Activated CD4-positive, alpha-beta T cell treated with anti-CD3 and anti-CD28 coated beads, Interleukin-2, amount 50 U/mL, for 1 hour (primary cell): ENCODE data around the gene CH25H.
"Not testable (repeated sequence)": the region's sequence is repeated elsewhere in the genome, so short reads cannot be mapped to it uniquely, and the experiment has no call there.

Experiments used
- DNase-seq: peaks from one replicate; pipeline ENCODE4 v3.0.0-alpha.2; 2020

Gene CH25H, protein sequence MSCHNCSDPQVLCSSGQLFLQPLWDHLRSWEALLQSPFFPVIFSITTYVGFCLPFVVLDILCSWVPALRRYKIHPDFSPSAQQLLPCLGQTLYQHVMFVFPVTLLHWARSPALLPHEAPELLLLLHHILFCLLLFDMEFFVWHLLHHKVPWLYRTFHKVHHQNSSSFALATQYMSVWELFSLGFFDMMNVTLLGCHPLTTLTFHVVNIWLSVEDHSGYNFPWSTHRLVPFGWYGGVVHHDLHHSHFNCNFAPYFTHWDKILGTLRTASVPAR

DNA sequence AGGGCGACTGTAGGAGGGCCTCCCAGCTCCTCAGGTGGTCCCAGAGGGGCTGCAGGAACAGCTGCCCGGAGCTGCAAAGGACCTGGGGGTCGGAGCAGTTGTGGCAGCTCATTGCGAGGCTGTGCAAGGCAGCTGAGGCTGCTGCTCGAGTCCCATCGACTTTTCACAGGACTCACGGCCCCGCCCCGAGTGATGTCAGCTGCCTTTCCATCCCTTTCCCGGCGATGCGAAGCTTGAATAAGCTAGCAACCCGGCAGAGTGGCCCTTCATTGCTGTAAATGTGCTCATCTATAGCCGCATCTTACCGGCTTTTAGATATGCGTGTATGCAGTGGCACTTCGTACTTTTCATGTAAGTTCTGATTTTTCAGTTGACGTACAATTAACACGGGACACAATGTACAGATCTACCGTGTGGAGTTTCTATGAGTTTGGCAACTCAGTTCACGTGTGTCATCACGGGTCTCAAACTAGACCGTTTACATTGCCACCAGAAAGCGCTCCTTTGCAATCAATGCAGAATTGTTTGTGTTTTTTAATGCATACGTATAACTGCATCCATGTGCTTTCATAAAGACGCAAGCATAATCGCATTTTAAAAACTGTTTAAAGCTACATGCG, at the start of gene CH25H:
CH25H (minus strand) TSS at position 137 of the 620 bp plus-strand sequence; CDS start at position 112, 25 bp downstream.
- peak; percentile 38 for DNase-seq

DNA sequence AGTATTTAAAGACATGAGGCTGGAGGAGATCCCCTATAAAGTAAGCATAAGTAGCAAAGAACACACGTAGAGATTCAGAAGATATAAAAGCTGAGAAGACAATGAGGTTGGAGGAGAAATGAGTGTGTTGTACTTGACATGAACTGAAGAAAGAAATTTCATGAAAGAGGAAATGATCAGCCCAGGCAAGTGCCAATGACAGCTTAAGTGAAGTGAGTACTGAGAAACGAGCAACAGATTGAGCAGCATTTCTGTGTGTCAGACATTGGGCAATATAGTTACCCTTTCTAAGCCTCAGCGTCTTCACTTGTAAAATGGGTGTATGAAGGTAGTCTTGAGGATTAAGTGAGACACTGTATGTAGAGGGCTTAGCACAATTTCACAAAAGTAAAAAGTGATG, 49.2 kb upstream of the CH25H start:
- DNase-seq, result no peak

DNA sequence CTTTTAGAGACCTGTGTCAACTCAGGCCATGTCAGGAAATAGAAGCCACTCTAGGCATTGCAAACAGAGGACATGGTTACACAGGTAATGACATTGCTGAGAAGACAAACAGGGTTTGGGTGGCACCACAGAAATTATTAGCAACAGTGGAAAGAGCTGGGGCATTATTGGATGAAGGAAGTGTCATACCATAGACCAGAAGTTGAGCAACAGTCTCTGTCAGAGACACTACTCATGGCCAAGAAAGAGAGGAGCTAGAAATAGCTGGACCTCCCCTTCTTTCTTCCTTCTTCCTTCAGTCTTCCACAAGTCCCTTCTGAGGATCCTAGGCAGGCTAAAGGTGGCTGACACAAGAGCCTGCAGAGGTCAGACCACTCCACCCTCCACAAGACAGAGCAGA, 48.7 kb upstream of the CH25H start:
- no peak for DNase-seq

DNA sequence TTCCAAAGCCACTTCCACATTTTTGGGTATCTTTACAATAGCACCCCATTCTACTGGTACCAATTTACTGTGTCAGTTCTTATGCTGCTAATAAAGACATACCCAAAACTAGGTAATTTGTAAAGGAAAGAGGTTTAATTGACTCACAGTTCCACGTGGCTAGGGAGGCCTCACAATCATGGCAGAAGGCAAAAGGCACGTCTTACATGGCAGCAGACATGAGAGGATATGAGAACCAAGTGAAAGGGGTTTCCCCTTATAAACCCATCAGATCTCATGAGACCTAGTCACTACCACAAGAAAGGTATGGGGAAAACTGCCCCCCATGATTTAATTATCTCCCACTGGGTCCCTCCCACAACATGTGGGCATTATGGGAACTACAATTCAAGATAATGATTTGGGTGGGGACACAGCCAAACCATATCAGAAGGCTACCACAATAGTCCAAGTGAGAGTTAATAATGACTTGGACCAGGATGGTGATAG, 48.0 kb upstream of the CH25H start:
- DNase-seq, result not testable (repeated sequence)

GRCh38 chr10:89252225-89252585, 45.1 kb upstream of the CH25H start:
- no peak for DNase-seq

- DNase-seq, result peak; percentile 93
Observed at GRCh38 chr10:89251409-89252224, 44.5 kb upstream of the CH25H start, which contains the start of gene LIPA. LIPA (minus strand) TSS chr10:89251775; CDS start chr10:89247648, 4,127 bp downstream.

- DNase-seq, result no peak
Observed at GRCh38 chr10:89250865-89251408, 43.8 kb upstream of the CH25H start.

- DNase-seq, result no peak
Observed at GRCh38 chr10:89248990-89249389, 41.9 kb upstream of the CH25H start.

DNA sequence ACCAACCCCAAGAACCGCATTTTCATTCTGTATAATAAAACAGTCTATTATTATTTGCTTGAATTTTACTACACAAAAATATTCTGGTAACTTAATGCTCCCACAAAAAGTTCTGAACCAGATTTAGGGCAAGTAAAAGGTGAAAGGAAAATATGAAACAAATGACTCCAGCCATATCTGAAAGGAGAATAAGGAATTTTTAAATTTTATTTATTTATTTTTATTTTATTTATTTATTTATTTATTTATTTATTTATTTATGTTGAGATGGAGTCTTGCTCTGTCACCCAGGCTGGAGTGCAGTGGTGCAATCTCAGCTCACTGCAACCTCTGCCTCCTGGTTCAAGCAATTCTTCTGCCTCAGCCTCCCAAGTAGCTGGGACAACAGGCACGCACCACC, 40.5 kb upstream of the CH25H start:
- not testable (repeated sequence) for DNase-seq

- DNase-seq, result no peak
Observed at GRCh38 chr10:89245802-89246201, 38.7 kb upstream of the CH25H start.

- no peak for DNase-seq
Observed at GRCh38 chr10:89242840-89243568, 35.9 kb upstream of the CH25H start.

- no peak for DNase-seq
Observed at GRCh38 chr10:89242345-89242684, 35.2 kb upstream of the CH25H start.

DNA sequence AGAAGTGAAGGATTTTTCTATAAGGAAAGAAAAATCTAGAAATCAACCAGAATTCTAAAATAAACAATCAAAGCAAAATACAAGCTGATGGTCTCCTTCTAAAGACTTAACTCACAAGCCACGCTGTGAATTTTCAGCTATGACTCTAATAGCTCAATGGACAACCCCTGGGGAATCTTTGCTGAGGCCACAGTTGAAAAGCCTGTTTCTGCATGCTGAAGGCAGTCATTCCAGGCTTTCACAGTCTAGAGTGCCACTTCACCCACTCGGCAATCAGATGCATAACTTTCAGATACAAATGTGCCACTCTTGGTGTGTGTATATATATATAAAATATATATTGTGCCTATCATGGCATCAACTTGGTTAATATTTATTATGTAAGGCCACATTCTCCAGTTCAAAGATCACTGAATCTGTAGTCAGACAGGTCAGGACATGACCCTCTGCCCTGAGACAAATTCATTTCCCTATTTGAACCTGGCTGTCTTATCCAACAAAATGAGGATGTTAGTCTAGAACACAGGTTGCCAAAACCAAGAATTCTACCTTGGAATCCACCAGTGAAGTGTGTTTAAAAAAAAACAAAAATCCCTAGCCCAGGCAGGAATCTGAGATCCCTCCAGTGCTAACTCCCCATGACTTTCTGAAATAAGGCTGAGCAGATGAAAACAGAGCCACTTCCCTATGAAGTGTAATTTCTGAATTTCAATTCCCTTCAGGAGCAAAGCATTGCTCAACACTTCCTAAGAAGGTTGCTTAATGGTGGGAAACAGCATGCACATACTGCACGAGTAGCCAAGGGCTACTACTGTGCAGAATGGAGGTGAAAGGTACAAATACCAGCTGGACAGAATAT, 34.6 kb upstream of the CH25H start:
- DNase-seq, result no peak

- no peak for DNase-seq
Observed at GRCh38 chr10:89241026-89241425, 33.9 kb upstream of the CH25H start.

GRCh38 chr10:89240519-89240918, 33.4 kb upstream of the CH25H start:
- no peak for DNase-seq

GRCh38 chr10:89238956-89239644, 32.0 kb upstream of the CH25H start:
- no peak for DNase-seq

- DNase-seq, result no peak
Observed at GRCh38 chr10:89237849-89238248, 30.7 kb upstream of the CH25H start.

DNA sequence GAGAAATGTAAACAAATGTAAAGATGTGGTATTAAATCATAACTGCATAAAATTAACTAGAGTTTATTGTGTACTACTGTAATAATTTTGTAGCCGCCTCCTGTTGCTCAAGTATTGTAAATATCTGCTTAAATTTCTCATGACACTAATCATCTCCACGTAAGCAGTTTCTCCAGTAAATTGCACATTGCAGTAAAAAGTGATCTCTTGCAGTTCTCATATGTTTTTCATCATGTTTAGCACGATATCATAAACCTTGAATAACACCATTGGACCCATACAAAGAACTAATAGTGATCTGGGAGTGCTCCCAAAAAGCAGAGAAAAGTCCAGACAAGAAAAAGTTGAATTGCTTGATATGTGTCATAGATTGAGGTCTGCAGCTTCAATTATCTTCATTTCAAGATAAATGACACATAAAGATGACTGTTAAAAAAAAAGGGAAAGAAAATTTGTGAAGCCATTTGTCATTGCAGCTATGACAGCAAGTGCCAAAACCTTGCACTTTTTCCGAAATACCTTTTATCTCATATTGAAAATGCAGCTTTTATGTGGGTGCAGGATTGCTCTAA, 29.2 kb upstream of the CH25H start:
- DNase-seq, result no peak

DNA sequence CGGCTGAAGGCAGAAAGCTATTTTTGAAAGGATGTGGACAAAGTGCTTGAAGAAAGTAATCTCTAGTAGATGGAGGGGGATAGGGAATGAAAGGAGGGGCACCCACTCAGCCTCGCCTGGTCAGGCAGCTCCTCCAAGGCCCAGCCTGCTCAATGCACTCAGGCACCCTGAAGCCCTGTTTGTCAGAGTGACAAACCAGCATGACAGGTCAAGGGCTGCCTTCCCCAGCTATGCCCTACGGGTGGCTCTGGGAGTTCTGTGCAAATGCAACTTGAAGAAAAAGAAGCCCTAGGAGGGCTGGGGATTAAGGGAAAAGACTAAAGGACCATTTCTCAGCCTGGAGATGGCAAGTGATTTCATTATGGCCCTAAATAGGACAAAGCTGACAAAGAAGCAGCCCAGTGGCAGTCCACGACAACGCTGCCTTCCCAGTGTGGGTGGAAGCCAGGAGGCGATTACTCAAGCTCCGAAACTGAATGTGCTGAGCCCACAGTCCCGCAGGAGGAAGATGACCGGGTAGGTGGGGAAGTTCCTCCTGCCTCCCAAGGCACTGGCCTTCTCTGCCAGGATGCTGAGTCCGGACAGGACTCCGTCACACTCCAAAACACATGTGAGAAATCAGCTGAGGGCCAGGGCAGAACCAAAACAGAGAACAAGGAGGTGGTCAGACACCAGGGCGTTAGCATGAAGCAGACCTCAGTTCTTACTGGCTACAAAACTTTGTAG, 28.1 kb upstream of the CH25H start:
- no peak for DNase-seq

DNA sequence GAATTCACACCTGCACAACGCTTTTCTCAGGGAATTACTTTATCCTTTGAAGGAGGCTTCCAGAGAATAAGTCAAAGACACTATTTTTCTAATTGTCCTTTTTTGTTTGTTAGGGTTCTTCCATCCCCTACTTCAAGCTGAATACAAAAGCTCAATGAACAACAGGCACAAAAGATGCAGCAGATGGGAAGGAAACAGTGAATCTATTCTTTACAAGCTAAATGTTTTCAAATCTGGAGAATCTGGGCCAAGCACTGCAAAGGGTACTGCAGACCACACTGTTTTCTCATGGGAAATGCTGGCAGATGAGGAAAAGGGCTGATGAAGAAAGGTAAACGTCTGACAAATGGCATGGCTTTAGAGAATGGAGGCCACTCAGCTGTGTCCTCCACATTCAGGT, 25.9 kb upstream of the CH25H start:
- DNase-seq, result no peak
